HEK293 (cell line): Measurements from ENCODE around the gene SH2D2A.
A peak's percentile ranks its signal among the peaks of the same experiment; 100 is the strongest.

Experiments used
- BCL11A ChIP-seq: fragments of 450-650 bp; formaldehyde crosslinking; IDR thresholded peaks from 2 replicates; pipeline ENCODE4 v1.5.1; 2016; ENCODE audit warnings: low read depth, missing biosample characterization, missing genetic modification characterization
- EGR2 ChIP-seq: fragments of 450-650 bp; formaldehyde crosslinking; IDR thresholded peaks from 2 replicates; pipeline ENCODE4 v1.5.1; 2016; ENCODE audit warnings: low read depth, missing biosample characterization, missing genetic modification characterization
- REPIN1 ChIP-seq: fragments of 450-650 bp; formaldehyde crosslinking; IDR thresholded peaks from 2 replicates; pipeline ENCODE4 v1.5.1; 2017; ENCODE audit warnings: missing biosample characterization, missing genetic modification characterization, low read depth
- SP7 ChIP-seq: fragments of 450-650 bp; formaldehyde crosslinking; IDR thresholded peaks from 2 replicates; pipeline ENCODE4 v1.5.1; 2016; ENCODE audit warnings: missing biosample characterization, missing genetic modification characterization
- WT1 ChIP-seq: fragments of 450-650 bp; formaldehyde crosslinking; IDR thresholded peaks from 2 replicates; pipeline ENCODE4 v1.5.1; 2016; ENCODE audit warnings: missing biosample characterization, missing genetic modification characterization
- ZNF157 ChIP-seq: fragments of 450-650 bp; formaldehyde crosslinking; IDR thresholded peaks from 2 replicates; pipeline ENCODE4 v1.5.1; 2016; ENCODE audit warnings: missing biosample characterization, missing genetic modification characterization
- ZNF184 ChIP-seq: fragments of 450-650 bp; IDR thresholded peaks from 2 replicates; pipeline ENCODE4 v1.5.1; 2018; ENCODE audit warnings: missing biosample characterization, mild to moderate bottlenecking, missing genetic modification characterization
- ZNF2 ChIP-seq: fragments of 450-650 bp; formaldehyde crosslinking; IDR thresholded peaks from 2 replicates; pipeline ENCODE4 v1.5.1; 2016; ENCODE audit warnings: missing biosample characterization, missing genetic modification characterization
- ZNF223 ChIP-seq: fragments of 450-650 bp; formaldehyde crosslinking; IDR thresholded peaks from 2 replicates; pipeline ENCODE4 v1.5.1; 2016; ENCODE audit warnings: missing biosample characterization, missing genetic modification characterization
- ZNF274 ChIP-seq, 2 experiments: fragments of 200-500 bp in 1 of 2; fragments of 450-650 bp in 1 of 2; sonication (Bioruptor generic) in 1 of 2; formaldehyde crosslinking in 1 of 2; IDR thresholded peaks; 2 replicates each; pipeline versions ENCODE4 v1.5.1 to v1.6.1; 2014 to 2016; ENCODE audit warnings: borderline replicate concordance in 1 of 2, inconsistent platforms in 1 of 2, low read length in 1 of 2, missing biosample characterization in 1 of 2, missing genetic modification characterization in 1 of 2
- ZNF416 ChIP-seq: fragments of 450-650 bp; formaldehyde crosslinking; IDR thresholded peaks from 2 replicates; pipeline ENCODE4 v1.5.1; 2016; ENCODE audit warnings: missing biosample characterization, missing genetic modification characterization
- ZNF433 ChIP-seq: fragments of 450-650 bp; formaldehyde crosslinking; IDR thresholded peaks from 2 replicates; pipeline ENCODE4 v1.5.1; 2016; ENCODE audit warnings: missing biosample characterization, missing genetic modification characterization, low read depth
- ZNF473 ChIP-seq: fragments of 450-650 bp; formaldehyde crosslinking; IDR thresholded peaks from 2 replicates; pipeline ENCODE4 v1.5.1; 2017; ENCODE audit warnings: missing biosample characterization, missing genetic modification characterization
- ZNF561 ChIP-seq: fragments of 450-650 bp; IDR thresholded peaks from 2 replicates; pipeline ENCODE4 v1.5.1; 2018; ENCODE audit warnings: missing biosample characterization, missing genetic modification characterization, borderline replicate concordance
- ZNF626 ChIP-seq: fragments of 450-650 bp; sonication (Bioruptor Pico); formaldehyde crosslinking; IDR thresholded peaks from 2 replicates; pipeline ENCODE4 v1.5.1; 2018; ENCODE audit warnings: missing biosample characterization, missing genetic modification characterization, inconsistent platforms
- ZNF629 ChIP-seq: fragments of 450-650 bp; formaldehyde crosslinking; IDR thresholded peaks from 2 replicates; pipeline ENCODE4 v1.5.1; 2017; ENCODE audit warnings: missing biosample characterization, missing genetic modification characterization
- ZNF701 ChIP-seq: fragments of 450-650 bp; formaldehyde crosslinking; IDR thresholded peaks from 2 replicates; pipeline ENCODE4 v1.5.1; 2016; ENCODE audit warnings: missing biosample characterization, missing genetic modification characterization
- ZNF776 ChIP-seq: fragments of 450-650 bp; formaldehyde crosslinking; IDR thresholded peaks from 2 replicates; pipeline ENCODE4 v1.5.0; 2017; ENCODE audit warnings: missing biosample characterization, missing genetic modification characterization, borderline replicate concordance
- ZSCAN23 ChIP-seq: fragments of 450-650 bp; formaldehyde crosslinking; IDR thresholded peaks from 2 replicates; pipeline ENCODE4 v1.5.1; 2016; ENCODE audit warnings: missing biosample characterization, missing genetic modification characterization
- TF ChIP-seq, protein P1 (sequence below): fragments of 450-650 bp; formaldehyde crosslinking; IDR thresholded peaks from 2 replicates; pipeline ENCODE4 v1.5.1; 2016; ENCODE audit warnings: missing biosample characterization, missing genetic modification characterization
- TF ChIP-seq, protein P2 (sequence below): fragments of 450-650 bp; formaldehyde crosslinking; conservative IDR thresholded peaks from 2 replicates; pipeline ENCODE4 v1.5.1; 2016; ENCODE audit warnings: low read depth, missing biosample characterization, missing genetic modification characterization
- TF ChIP-seq, protein P3 (sequence below): fragments of 450-650 bp; formaldehyde crosslinking; IDR thresholded peaks from 2 replicates; pipeline ENCODE4 v1.5.1; 2016; ENCODE audit warnings: missing biosample characterization, missing genetic modification characterization, low read depth
- TF ChIP-seq, protein P4 (sequence below): fragments of 450-650 bp; formaldehyde crosslinking; IDR thresholded peaks from 2 replicates; pipeline ENCODE4 v1.5.1; 2016; ENCODE audit warnings: missing biosample characterization, missing genetic modification characterization

SH2D2A gene

DNA sequence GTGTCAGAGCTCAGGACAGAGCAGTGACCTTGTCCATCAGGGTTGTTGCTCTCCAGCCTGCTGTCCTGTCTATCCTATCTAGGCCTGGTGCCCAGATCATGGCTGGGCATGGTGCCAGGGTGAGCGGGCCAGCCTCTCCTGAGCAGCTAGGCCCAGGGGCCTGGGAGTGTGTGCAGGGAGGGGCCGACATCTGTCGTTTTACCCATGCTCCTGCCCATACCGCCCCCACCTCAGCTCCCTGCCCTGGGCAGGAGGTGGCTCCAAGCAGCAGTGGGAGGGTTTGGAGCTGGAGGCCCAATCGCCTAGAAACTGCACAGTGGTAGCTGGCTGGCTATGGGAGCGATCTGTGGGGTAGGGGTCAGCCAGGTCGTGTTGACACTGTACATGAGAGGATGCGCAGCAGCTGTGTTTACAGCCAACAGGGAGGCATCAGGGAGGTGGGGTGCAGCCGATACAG, 35.8 kb upstream of the SH2D2A start (continued):
- TF ChIP-seq, protein P1, sequence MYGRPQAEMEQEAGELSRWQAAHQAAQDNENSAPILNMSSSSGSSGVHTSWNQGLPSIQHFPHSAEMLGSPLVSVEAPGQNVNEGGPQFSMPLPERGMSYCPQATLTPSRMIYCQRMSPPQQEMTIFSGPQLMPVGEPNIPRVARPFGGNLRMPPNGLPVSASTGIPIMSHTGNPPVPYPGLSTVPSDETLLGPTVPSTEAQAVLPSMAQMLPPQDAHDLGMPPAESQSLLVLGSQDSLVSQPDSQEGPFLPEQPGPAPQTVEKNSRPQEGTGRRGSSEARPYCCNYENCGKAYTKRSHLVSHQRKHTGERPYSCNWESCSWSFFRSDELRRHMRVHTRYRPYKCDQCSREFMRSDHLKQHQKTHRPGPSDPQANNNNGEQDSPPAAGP, result peak; percentile 83
- TF ChIP-seq EGR2 (tag by site-specific recombination) (peak; percentile 67), ZNF473 (no peak), SP7 (0 out of 2 replicates have a peak, but pooled peaks have one; percentile 16), REPIN1 (no peak), ZNF2 (tag by site-specific recombination) (no peak), ZNF274 (IDR thresholded peaks at IDR 0.05; ENCODE audit: low read length) (no peak), ZNF274 (tag by site-specific recombination; IDR thresholded peaks at IDR 0.05; ENCODE audit: borderline replicate concordance) (no peak), ZNF776 (tag by site-specific recombination) (no peak), ZNF433 (no peak), ZSCAN23 (tag by site-specific recombination) (no peak), WT1 (tag by site-specific recombination) (peak; percentile 58; the same call in 1 of the 2 replicates), ZNF223 (tag by site-specific recombination) (no peak), ZNF701 (tag by site-specific recombination) (no peak), ZNF561 (no peak), ZNF184 (no peak), ZNF629 (no peak), BCL11A (tag by site-specific recombination) (no peak), ZNF416 (no peak), ZNF626 (no peak), ZNF157 (tag by site-specific recombination) (no peak)
- TF ChIP-seq, protein P2, sequence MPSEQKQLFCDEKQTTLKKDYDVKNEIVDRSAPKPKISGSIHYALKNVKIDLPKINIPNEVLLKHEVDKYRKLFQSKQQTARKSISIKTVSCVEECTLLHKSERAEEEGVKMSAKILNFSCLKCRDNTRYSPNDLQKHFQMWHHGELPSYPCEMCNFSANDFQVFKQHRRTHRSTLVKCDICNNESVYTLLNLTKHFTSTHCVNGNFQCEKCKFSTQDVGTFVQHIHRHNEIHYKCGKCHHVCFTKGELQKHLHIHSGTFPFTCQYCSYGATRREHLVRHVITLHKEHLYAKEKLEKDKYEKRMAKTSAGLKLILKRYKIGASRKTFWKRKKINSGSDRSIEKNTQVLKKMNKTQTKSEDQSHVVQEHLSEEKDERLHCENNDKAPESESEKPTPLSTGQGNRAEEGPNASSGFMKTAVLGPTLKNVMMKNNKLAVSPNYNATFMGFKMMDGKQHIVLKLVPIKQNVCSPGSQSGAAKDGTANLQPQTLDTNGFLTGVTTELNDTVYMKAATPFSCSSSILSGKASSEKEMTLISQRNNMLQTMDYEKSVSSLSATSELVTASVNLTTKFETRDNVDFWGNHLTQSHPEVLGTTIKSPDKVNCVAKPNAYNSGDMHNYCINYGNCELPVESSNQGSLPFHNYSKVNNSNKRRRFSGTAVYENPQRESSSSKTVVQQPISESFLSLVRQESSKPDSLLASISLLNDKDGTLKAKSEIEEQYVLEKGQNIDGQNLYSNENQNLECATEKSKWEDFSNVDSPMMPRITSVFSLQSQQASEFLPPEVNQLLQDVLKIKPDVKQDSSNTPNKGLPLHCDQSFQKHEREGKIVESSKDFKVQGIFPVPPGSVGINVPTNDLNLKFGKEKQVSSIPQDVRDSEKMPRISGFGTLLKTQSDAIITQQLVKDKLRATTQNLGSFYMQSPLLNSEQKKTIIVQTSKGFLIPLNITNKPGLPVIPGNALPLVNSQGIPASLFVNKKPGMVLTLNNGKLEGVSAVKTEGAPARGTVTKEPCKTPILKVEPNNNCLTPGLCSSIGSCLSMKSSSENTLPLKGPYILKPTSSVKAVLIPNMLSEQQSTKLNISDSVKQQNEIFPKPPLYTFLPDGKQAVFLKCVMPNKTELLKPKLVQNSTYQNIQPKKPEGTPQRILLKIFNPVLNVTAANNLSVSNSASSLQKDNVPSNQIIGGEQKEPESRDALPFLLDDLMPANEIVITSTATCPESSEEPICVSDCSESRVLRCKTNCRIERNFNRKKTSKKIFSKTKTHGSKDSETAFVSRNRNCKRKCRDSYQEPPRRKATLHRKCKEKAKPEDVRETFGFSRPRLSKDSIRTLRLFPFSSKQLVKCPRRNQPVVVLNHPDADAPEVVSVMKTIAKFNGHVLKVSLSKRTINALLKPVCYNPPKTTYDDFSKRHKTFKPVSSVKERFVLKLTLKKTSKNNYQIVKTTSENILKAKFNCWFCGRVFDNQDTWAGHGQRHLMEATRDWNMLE (tag by site-specific recombination), result no peak
- TF ChIP-seq, protein P3, sequence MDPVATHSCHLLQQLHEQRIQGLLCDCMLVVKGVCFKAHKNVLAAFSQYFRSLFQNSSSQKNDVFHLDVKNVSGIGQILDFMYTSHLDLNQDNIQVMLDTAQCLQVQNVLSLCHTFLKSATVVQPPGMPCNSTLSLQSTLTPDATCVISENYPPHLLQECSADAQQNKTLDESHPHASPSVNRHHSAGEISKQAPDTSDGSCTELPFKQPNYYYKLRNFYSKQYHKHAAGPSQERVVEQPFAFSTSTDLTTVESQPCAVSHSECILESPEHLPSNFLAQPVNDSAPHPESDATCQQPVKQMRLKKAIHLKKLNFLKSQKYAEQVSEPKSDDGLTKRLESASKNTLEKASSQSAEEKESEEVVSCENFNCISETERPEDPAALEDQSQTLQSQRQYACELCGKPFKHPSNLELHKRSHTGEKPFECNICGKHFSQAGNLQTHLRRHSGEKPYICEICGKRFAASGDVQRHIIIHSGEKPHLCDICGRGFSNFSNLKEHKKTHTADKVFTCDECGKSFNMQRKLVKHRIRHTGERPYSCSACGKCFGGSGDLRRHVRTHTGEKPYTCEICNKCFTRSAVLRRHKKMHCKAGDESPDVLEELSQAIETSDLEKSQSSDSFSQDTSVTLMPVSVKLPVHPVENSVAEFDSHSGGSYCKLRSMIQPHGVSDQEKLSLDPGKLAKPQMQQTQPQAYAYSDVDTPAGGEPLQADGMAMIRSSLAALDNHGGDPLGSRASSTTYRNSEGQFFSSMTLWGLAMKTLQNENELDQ, result no peak
- TF ChIP-seq, protein P4, sequence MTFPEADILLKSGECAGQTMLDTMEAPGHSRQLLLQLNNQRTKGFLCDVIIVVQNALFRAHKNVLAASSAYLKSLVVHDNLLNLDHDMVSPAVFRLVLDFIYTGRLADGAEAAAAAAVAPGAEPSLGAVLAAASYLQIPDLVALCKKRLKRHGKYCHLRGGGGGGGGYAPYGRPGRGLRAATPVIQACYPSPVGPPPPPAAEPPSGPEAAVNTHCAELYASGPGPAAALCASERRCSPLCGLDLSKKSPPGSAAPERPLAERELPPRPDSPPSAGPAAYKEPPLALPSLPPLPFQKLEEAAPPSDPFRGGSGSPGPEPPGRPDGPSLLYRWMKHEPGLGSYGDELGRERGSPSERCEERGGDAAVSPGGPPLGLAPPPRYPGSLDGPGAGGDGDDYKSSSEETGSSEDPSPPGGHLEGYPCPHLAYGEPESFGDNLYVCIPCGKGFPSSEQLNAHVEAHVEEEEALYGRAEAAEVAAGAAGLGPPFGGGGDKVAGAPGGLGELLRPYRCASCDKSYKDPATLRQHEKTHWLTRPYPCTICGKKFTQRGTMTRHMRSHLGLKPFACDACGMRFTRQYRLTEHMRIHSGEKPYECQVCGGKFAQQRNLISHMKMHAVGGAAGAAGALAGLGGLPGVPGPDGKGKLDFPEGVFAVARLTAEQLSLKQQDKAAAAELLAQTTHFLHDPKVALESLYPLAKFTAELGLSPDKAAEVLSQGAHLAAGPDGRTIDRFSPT (tag by site-specific recombination), result no peak
- TF ChIP-seq, all 188 proteins: peak for 8
